Forelimb muscle (tissue), 1 donor: Measurements from ENCODE around the gene CHMP6. TPM values are rescaled to one million over a fixed set of nuclear protein-coding genes. Genes with fewer than 3 reads are reported as not detected.

Experiments used
- DNase-seq: peaks from one replicate; pipeline ENCODE4 v3.0.0-alpha.2; 2013; ENCODE audit warnings: low read depth
- polyA plus RNA-seq: library from polyadenylated mRNA; unstranded; fragments of 120-200 nt; gene quantifications from one replicate; pipeline ENCODE4 v1.2.1, GENCODE V29; 2013; ENCODE audit not compliant: insufficient read length

Gene CHMP6
- polyA plus RNA-seq, 1 donor, result 25.2 TPM

GRCh38 chr17:80956321-80957190 lies 35.1 kb upstream of the CHMP6 start:
- DNase-seq, result no peak

GRCh38 chr17:80957461-80957941 lies 34.1 kb upstream of the CHMP6 start:
- no peak for DNase-seq

GRCh38 chr17:80959330-80960036 lies 32.2 kb upstream of the CHMP6 start:
- DNase-seq, result peak; percentile 56

DNA sequence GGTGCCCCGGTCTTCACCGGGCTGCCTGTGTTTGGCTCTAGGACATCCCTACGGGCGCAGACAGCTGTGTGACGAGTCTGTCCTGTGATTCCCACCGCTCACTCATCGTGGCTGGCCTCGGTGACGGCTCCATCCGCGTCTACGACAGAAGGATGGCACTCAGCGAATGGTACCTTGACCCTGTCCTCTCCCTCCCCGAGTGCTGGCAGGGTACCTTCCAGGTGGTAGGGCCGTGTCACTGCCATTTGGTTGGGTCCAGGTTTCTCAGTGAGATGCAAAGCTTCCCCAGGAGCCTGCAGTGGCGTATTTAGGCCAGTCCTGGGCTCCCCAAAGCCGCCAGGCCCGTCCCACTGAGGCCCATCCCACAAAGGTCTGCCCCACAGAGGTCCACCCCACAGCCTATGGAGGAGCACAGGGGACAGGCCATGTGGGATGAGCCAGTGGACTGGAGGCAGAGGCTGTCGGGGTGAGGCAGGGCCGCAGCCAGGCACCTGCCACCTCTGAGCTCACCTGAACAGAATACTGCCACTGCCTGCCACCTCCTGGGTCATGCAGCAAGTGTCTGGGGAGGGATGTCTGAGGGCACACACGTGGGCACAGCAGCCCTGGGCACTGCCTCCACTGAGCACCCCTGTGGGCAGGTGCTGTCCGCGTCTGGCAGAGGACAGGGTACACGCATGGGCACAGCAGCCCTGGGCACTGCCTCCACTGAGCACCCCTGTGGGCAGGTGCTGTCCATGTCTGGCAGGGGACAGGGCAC lies 31.4 kb upstream of the CHMP6 start:
- no peak for DNase-seq

DNA sequence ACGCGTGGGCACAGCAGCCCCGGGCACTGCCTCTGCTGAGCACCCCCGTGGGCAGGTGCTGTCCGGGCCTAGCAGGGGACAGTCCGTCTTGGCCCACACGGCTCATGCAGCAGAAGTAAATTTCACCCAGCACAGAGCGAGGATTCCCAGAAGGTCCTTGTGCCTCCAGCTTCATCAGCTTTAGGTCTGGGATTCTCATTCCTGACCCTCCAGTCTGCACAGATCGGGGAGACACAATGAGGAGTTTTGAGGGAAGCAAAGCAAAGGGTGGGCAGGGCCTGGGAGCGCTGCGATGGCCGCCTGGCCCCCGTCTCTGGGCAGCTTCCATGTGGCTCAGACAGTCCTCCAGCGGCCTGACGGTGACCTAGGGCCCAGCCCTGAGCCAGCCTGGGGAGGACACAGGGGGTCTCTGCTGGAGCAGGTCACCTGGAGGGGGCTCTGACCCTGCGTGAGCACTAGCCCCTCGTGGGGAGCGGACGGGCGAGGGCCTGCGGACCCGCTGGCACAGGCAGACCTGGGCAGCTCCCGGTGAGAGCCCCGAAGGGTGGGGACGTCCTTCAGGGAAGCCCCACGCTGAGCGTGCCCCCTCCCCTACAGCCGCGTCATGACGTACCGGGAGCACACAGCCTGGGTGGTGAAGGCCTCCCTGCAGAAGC lies 30.7 kb upstream of the CHMP6 start:
- no peak for DNase-seq

- no peak for DNase-seq
Observed at GRCh38 chr17:80961541-80962330, 29.9 kb upstream of the CHMP6 start.

DNA sequence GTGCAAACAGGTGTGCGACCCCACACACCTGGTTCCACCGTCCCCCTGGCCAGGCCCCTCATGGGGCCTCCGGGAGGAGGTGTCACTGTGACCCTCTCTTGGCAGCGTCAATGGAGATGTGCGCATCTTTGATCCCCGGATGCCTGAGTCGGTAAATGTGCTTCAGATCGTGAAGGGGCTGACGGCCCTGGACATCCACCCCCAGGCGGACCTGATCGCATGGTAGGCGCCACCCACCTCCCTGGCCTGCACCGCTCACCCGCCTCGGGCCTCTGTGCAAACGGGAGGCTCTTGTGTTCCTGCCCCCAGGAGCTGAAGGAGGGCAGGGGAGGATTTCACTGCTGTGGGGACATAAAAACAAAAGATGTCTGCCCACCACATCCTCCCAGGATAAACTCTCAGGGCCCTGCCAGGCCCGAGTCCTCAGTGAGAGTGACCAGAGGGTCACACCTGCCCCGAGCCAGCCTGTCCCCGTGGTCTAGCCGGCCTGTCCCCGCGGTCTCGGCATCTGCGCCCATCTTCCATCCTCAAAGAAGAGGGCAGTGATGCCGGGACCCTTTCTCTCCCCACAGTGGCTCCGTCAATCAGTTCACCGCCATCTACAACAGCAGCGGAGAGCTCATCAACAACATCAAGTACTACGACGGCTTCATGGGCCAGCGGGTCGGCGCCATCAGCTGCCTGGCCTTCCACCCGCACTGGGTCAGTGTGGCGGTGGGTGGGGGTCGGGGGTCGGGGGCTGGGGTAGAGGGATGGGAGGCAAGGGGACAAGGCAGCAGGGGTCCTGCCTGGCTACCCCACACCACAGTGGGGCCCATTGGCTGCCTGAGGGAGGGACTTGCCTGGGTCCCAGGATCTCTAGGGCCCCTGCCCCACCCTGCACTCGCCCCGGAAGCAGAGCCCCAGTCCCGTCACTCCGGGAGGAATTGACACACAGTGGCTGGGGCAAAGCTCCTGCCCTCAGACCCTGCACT lies 29.0 kb upstream of the CHMP6 start:
- no peak for DNase-seq

DNA sequence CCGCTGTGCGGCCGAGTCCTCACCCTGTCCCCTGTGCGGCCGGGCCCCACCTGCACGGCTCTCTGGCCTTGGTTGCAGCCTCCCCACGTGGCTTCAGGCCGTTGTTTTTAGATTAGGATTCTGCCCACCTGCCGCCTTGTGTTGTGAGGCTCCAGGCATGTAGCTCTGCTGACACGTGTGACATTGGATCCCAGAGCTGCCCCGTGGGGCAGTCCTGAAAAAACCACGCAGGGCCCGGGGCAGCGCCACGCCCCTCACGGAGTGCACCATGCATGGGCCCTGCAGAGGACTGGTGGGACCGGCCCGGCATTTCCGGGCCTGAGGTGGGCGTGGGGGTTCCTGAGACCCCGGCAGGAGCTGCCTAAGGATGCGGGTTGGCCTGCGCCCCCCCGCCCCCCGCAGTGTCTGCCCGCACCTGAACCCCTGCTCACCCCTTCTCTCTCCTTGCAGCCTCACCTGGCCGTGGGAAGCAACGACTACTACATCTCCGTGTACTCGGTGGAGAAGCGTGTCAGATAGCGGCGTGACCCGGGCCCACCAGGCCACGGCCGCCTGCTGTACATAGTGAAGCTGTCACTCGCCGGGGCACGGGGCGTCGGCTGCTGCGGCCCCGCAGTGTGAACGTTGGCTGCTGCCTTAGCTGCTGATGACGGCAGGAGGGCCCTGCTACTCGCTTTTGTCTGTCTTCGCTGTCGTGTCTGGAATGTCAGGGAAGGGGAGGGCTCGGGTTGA lies 27.7 kb upstream of the CHMP6 start:
- DNase-seq, result no peak

DNA sequence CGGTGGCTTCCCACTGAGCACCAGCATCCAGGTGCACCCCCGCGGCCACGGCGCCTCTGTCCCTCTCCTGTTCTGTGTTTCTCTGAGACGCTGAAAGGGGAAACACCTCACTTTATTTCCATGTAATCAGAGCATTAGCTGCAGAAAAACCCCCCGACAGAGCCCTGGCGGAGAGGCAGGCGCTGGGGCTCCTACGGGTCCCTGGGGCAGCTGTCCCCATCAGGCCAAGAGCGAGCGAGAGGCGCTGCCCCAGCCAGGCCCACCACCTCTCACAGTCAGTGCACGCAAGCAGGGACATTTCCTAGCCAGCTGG lies 27.1 kb upstream of the CHMP6 start:
- no peak for DNase-seq

GRCh38 chr17:80964859-80965580 lies 26.6 kb upstream of the CHMP6 start:
- no peak for DNase-seq

- no peak for DNase-seq
Observed at GRCh38 chr17:80965606-80966005, 26.0 kb upstream of the CHMP6 start.

DNA sequence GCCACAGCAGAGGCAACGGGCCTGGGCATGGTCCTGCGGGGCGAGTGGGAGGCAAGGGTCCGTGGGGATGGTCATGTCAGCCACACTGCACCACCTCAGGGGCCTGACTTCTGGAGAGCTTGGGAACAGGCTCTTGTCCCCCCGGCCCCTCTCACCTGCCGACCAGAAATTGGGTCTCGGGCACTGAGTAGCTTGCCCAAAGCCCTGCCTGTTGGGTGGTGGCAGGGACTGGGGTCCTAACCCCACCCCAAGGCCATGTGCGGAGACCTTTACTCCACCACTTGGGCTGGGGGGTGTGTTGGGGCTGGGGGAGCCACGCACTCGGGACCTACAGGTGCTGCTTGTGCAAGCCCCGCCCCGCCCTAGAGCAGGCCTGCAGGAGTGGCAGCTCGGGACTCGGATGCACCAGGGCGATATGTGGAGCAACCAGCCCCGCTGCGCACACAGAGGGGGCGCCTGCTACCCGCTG lies 24.2 kb upstream of the CHMP6 start:
- DNase-seq, result no peak

GRCh38 chr17:80968602-80969029 lies 23.0 kb upstream of the CHMP6 start:
- DNase-seq, result no peak

GRCh38 chr17:80969030-80969673 lies 22.5 kb upstream of the CHMP6 start:
- DNase-seq, result no peak

- DNase-seq, result no peak
Observed at GRCh38 chr17:80969674-80970043, 22.0 kb upstream of the CHMP6 start.

DNA sequence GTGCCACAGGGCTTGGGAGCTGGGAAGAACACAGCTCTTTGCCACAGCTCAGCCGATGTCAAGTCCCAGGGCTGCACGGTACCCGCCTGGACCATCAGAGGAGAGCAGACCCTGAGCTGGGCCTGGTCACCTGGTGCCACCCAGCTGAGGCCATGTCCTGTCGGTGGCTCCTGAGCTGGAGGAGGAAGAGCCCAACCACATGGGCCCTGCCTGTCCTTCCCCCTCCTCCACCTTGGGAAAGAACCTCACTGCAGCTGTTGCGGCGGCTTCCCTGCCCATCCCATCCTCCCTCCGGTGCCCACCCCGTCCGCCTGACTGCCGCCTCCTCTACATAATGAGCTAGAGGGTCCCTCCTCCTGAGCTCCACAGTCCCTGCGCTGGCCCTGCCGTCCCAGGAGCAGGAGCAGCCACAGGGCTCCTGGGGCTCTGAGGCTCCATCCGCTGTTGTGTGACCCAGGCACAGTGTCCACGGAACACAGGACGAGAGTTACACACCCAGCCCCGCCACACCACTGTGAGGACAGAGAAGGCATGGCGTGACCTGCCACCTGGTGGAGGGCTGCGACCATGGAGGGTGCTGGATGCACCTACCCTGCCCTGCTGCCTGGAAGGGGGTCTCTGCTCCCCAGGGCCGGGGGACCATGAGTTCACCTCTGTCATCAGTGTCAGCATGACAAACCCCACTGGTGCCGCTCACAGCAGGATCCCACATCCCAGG lies 21.4 kb upstream of the CHMP6 start:
- no peak for DNase-seq
